Fibroblast of mammary gland (primary cell): Measurements from ENCODE around the gene CAPN13.

Source experiments
- DNase-seq: peaks from one replicate; pipeline ENCODE4 v3.0.0-alpha.2; 2010; ENCODE audit warnings: low read depth
- H3K4me3 ChIP-seq: 2 replicates; pipeline ENCODE4 v1.5.1; 2011; ENCODE audit warnings: low read depth, mild to moderate bottlenecking, low read length, moderate library complexity; ENCODE audit not compliant: control insufficient read depth
- CTCF ChIP-seq: conservative IDR thresholded peaks from 2 replicates; pipeline ENCODE4 v1.5.1; 2011; ENCODE audit warnings: low read depth, low read length, inconsistent platforms; ENCODE audit not compliant: control insufficient read depth, insufficient read depth

CAPN13 gene

GRCh38 chr2:30683236-30683956 lies 123.8 kb downstream of the CAPN13 start:
- no peak for TF ChIP-seq CTCF
- no peak overlapping the region for H3K4me3 ChIP-seq
- DNase-seq = no peak

GRCh38 chr2:30681022-30681421 lies 126.2 kb downstream of the CAPN13 start:
- no peak for TF ChIP-seq CTCF
- DNase-seq = no peak
- no peak overlapping the region for H3K4me3 ChIP-seq

GRCh38 chr2:30680121-30680520 lies 127.1 kb downstream of the CAPN13 start:
- no peak overlapping the region for H3K4me3 ChIP-seq
- TF ChIP-seq CTCF = no peak
- no peak for DNase-seq

GRCh38 chr2:30679426-30680088 lies 127.7 kb downstream of the CAPN13 start:
- H3K4me3 ChIP-seq = no peak overlapping the region
- peak; percentile 77 for DNase-seq
- TF ChIP-seq CTCF = no peak

- no peak overlapping the region for H3K4me3 ChIP-seq
- no peak for DNase-seq
- no peak for TF ChIP-seq CTCF
Measured at GRCh38 chr2:30678410-30679137, 128.7 kb downstream of the CAPN13 start.

- no peak for TF ChIP-seq CTCF
- DNase-seq = no peak
- no peak overlapping the region for H3K4me3 ChIP-seq
Measured at GRCh38 chr2:30677861-30678385, 129.3 kb downstream of the CAPN13 start.
